SU-DHL-6 (cell line): ENCODE measurements around the gene EXOC4.

Experiments used
- CTCF ChIP-seq: fragments of 200-600 bp; sonication (generic); IDR thresholded peaks from one replicate; pipeline ENCODE4 v1.5.1; 2017; ENCODE audit warnings: antibody characterized with exemption, mild to moderate bottlenecking, low read length, moderate library complexity; ENCODE audit not compliant: insufficient read depth, poor library complexity, severe bottlenecking
- EZH2phosphoT487 ChIP-seq: fragments of 200-600 bp; sonication (generic), shearing (Covaris generic); conservative IDR thresholded peaks from 2 replicates; pipeline ENCODE4 v1.6.1; 2018; ENCODE audit warnings: mild to moderate bottlenecking, antibody characterized with exemption, low read length, moderate library complexity, mixed read lengths

GRCh38 chr7:133482599-133482998, 229.7 kb downstream of the EXOC4 start:
- TF ChIP-seq CTCF: no peak
- TF ChIP-seq EZH2phosphoT487: no peak
